Stimulated activated naive B cell treated with anti-CD40 and anti-IgM and Interleukin-4, amounts not matched to agents 10 μg/mL and 1 μg/mL and 100 μg/mL, for 72 hours (primary cell): ENCODE measurements around the gene RALGAPB.

ENCODE experiments used
- ATAC-seq, 2 donors: fragments of 150-1000 bp; cut with Tn5 transposase; replicated peaks; 2 replicates each; pipeline ENCODE4 v1.10.0; 2021; ENCODE audit warnings: moderate library complexity in 1 of 2
- DNase-seq: peaks from one replicate; pipeline ENCODE4 v3.0.0; 2021
- H3K27ac Mint-ChIP-seq: one replicate; pipeline ENCODE4 v1.8.0; 2022; ENCODE audit warnings: mild to moderate bottlenecking, mixed read lengths
- H3K27me3 Mint-ChIP-seq, 2 donors: one replicate each; pipeline ENCODE4 v1.8.0; 2022; ENCODE audit warnings: mixed read lengths in 2 of 2
- H3K36me3 Mint-ChIP-seq, 2 donors: one replicate each; pipeline ENCODE4 v1.8.0; 2022; ENCODE audit warnings: mixed read lengths in 2 of 2, mild to moderate bottlenecking in 1 of 2
- H3K4me1 Mint-ChIP-seq, 2 donors: one replicate each; pipeline ENCODE4 v1.8.0; 2022; ENCODE audit warnings: mixed read lengths in 2 of 2, mild to moderate bottlenecking in 1 of 2
- H3K4me3 Mint-ChIP-seq, 2 donors: one replicate each; pipeline ENCODE4 v1.8.0; 2022; ENCODE audit warnings: mild to moderate bottlenecking in 2 of 2, mixed read lengths in 2 of 2, moderate library complexity in 1 of 2
- H3K9me3 Mint-ChIP-seq, 2 donors: one replicate each; pipeline ENCODE4 v1.8.0; 2022; ENCODE audit warnings: mixed read lengths in 2 of 2, mild to moderate bottlenecking in 1 of 2

The RALGAPB gene

DNA sequence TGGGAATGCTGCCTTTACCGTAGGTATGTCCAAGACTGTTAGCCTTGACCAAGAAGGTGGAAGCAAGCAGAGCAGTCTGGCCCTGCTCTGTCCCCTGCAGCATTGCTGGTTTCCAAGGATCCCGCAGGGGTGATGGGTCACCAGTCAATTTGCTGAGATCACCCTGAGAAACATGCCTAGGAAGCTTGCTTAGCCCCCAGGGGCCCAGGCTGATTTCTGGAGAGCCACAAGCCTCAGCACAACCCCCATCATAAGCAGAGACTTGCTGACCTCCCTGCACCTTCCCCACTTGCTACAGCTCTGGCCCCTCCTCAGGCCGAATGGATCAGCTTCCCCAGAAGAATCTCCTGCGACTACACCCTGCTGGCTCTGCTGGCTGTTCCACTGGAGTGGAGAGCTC is 150.4 kb downstream of the RALGAPB start:
- H3K4me1 Mint-ChIP-seq: no peaks in the 10 kb centered on the region
- H3K27ac Mint-ChIP-seq: no peak overlapping the region
- H3K27me3 Mint-ChIP-seq: peaks cover 18 to 26% of the 10 kb centered on the region in 2 donors
- H3K36me3 Mint-ChIP-seq: no peaks in the 10 kb centered on the region
- no peak overlapping the region for H3K4me3 Mint-ChIP-seq
- peaks cover 0 to 4% of the 10 kb centered on the region in 2 donors for H3K9me3 Mint-ChIP-seq
- ATAC-seq (no peak), DNase-seq (no peak)

DNA sequence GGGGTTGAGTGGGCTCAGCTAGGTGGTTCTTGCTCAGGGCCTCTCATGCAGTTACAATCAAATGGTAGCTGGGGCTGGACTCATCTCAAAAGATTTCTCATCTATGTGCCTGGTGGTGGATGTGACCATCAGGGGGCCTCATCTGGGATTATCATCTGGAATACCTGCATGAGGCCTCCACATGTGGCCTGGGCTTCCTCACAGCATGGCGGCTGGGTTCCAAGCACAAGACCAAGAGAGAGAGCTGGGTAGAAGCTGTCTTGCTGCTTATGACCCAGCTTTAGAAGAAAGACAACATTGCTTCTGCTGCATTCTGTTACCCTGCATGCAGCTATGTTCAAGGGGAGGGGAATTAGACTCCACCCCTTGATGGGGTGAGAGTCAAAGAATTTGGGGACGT is 151.4 kb downstream of the RALGAPB start:
- H3K27ac Mint-ChIP-seq: no peak overlapping the region
- H3K9me3 Mint-ChIP-seq: peaks cover 0 to 4% of the 10 kb centered on the region in 2 donors
- no peak for DNase-seq
- no peaks in the 10 kb centered on the region for H3K36me3 Mint-ChIP-seq
- no peak for ATAC-seq
- H3K4me1 Mint-ChIP-seq: no peaks in the 10 kb centered on the region
- H3K27me3 Mint-ChIP-seq: peaks cover 11 to 21% of the 10 kb centered on the region in 2 donors
- no peak overlapping the region for H3K4me3 Mint-ChIP-seq

DNA sequence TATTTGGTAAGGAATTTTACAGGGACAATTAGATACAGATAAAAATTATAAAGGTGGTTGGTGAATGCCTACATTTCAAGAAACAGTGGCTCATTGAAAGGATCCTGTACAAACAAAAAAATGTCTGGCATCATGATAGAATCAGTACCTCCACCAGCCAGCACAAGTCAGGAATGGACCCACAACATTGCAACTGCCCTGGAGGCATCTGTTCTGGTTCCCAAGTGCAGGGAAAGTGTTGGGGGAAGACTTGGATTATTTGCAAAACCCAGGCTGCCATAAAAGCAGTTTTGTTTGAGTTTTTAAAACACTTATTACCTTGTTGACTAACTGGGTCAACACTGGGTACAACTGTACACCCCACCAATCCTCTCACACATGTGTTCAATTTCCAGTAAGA is 153.3 kb downstream of the RALGAPB start:
- no peak overlapping the region for H3K27ac Mint-ChIP-seq
- peaks cover 4 to 13% of the 10 kb centered on the region in 2 donors for H3K27me3 Mint-ChIP-seq
- H3K36me3 Mint-ChIP-seq: no peaks in the 10 kb centered on the region

DNA sequence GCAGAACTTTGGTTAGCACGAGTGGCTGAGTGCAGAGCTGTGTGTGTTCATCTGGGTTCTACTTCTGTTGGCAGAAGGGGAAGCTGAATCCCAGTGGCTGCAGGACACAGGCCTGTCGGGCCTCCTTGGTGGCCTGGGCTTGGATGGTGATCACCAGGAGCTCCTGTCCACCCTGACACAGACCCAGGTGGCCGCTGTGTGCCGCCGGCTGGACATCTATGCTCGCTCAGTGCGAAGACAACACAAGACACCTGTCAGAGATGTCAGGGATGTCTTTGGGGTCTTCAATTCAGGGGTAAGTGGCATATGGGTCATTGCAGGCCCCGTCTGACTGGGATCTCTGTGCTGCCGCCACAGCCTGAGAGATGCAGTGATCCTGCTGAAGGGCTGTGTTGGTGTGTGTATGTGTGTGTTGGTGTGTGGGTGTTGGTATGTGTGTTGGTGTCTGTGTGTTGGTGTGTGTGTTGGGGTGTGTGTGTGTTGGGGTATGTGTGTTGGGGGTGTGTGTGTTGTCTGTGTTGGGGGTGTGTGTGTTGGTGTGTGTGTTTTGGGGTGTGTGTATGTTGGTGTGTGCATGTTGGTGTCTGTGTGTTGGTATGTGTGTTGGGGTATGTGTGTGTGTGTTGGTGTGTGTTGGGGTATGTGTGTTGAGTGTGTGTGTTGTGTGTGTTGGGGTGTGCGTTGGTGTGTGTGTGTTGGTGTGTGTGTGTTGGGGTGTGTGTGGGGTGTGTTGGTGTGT is 154.4 kb downstream of the RALGAPB start:
- DNase-seq (no peak), ATAC-seq (no peak)
- H3K4me1 Mint-ChIP-seq: peaks cover 0 to 1% of the 10 kb centered on the region in 2 donors
- no peak overlapping the region for H3K27ac Mint-ChIP-seq
- peaks cover 4 to 6% of the 10 kb centered on the region in 2 donors for H3K27me3 Mint-ChIP-seq
- peaks cover 0 to 4% of the 10 kb centered on the region in 2 donors for H3K9me3 Mint-ChIP-seq
- H3K36me3 Mint-ChIP-seq: no peaks in the 10 kb centered on the region
- H3K4me3 Mint-ChIP-seq: no peak overlapping the region

More for the DNA sequence above, 153.3 kb downstream of the RALGAPB start:
- DNase-seq (no peak), ATAC-seq (no peak)
- Mint-ChIP-seq H3K4me1 (no peaks in the 10 kb centered on the region), H3K4me3 (no peak overlapping the region), H3K9me3 (peaks cover 0 to 4% of the 10 kb centered on the region in 2 donors)
